K562 (cell line): Measurements from ENCODE around the gene CNIH3. TPM values are rescaled to one million over a fixed set of nuclear protein-coding genes. Genes with fewer than 3 reads are reported as not detected.
A peak's percentile ranks its signal among the peaks of the same experiment; 100 is the strongest.

ENCODE experiments used
- ATAC-seq: fragments of 200-7000 bp; cut with Tn5 transposase; 3 replicates; pipeline ENCODE4 v1.9.1; 2020; ENCODE audit warnings: moderate library complexity
- BruUV-seq: library from RNA; stranded (reverse); fragments of 400-500 nt; replicated peaks from 2 replicates; lab custom pipeline; 2021; lab: Mats Ljungman, UMichigan
- CTCF ChIA-PET: fragments of 300-600 bp; formaldehyde crosslinking; extraction: SDS; loops from one replicate; lab custom pipeline; 2021; ENCODE audit warnings: low intra/inter-chr PET ratio; lab: Yijun Ruan, JAX
- POLR2A ChIA-PET: fragments of 300-600, 350-650 bp; sonication (Branson Sonifier 250); formaldehyde crosslinking; extraction: SDS; loops from one replicate; lab custom pipeline; 2021; ENCODE audit warnings: antibody characterized with exemption, inconsistent platforms; lab: Yijun Ruan, JAX
- DNase-seq, 4 experiments: peaks; one replicate each; pipeline versions ENCODE4 v3.0.0 to v3.0.0-alpha.2; 2011 to 2018; ENCODE audit warnings: low spot score in 3 of 4, mixed read lengths in 3 of 4; ENCODE audit errors: extremely low read depth in 1 of 4
- FAIRE-seq: peaks from 2 replicates; lab custom pipeline; 2011; peaks lifted over from hg19 to GRCh38; lab: Jason Lieb, UNC
- H2AFZ ChIP-seq: 2 replicates; pipeline ENCODE4 v1.6.0; 2011; ENCODE audit warnings: low read depth, low read length, control low read depth, inconsistent platforms
- H3K27ac ChIP-seq: fragments of 200-600 bp; 3 replicates; pipeline ENCODE4 v1.8.0; 2011; ENCODE audit warnings: low read depth, mild to moderate bottlenecking, control low read depth, inconsistent platforms, low read length, moderate library complexity, mixed read lengths; ENCODE audit errors: extremely low read depth
- H3K27me3 ChIP-seq, 2 experiments: fragments of 300-600 bp in 1 of 2; 2 replicates in 1 of 2; 3 replicates in 1 of 2; pipeline versions ENCODE4 v1.6.0 to v1.8.0; 2011; ENCODE audit warnings: inconsistent platforms in 2 of 2, low read length in 2 of 2, mild to moderate bottlenecking in 1 of 2, mixed read lengths in 1 of 2, moderate library complexity in 1 of 2; ENCODE audit not compliant: control insufficient read depth in 2 of 2, insufficient read depth in 2 of 2
- H3K36me3 ChIP-seq: fragments of 300-600 bp; 3 replicates; pipeline ENCODE4 v1.8.0; 2011; ENCODE audit warnings: mild to moderate bottlenecking, low read length, inconsistent platforms; ENCODE audit not compliant: control insufficient read depth, insufficient read depth
- H3K4me1 ChIP-seq, 2 experiments: fragments of 200-600 bp in 1 of 2; replicated peaks in 1 of 2; 2 replicates in 1 of 2; 3 replicates in 1 of 2; pipeline versions ENCODE4 v1.5.1 to v1.8.0; 2011; ENCODE audit warnings: inconsistent platforms in 2 of 2, low read length in 2 of 2, mild to moderate bottlenecking in 1 of 2, mixed read lengths in 1 of 2, moderate library complexity in 1 of 2; ENCODE audit not compliant: control insufficient read depth in 2 of 2, insufficient read depth in 2 of 2
- H3K4me2 ChIP-seq: 2 replicates; pipeline ENCODE4 v1.6.1; 2011; ENCODE audit warnings: low read length, control low read depth, inconsistent platforms, mixed read lengths; ENCODE audit not compliant: insufficient read depth
- H3K4me3 ChIP-seq: fragments of 200-600 bp; sonication (generic), shearing (Covaris generic); 2 replicates; pipeline ENCODE4 v1.5.1; 2016; ENCODE audit warnings: control low read depth, inconsistent platforms
- H3K79me2 ChIP-seq: fragments of 200-600 bp; 3 replicates; pipeline ENCODE4 v1.8.0; 2011; ENCODE audit warnings: low read length, inconsistent platforms; ENCODE audit not compliant: control insufficient read depth, insufficient read depth
- H3K9ac ChIP-seq, 2 experiments: 2 replicates each; pipeline versions ENCODE4 v1.6.0 to v1.6.1; 2011; ENCODE audit warnings: low read depth in 2 of 2, low read length in 2 of 2, control low read depth in 1 of 2, inconsistent platforms in 1 of 2, mild to moderate bottlenecking in 1 of 2, mixed read lengths in 1 of 2; ENCODE audit not compliant: insufficient read depth in 1 of 2
- H3K9me1 ChIP-seq: one replicate; pipeline ENCODE4 v1.6.0; 2011; ENCODE audit warnings: inconsistent platforms, mild to moderate bottlenecking, low read length, moderate library complexity; ENCODE audit not compliant: control insufficient read depth, insufficient read depth
- H3K9me3 ChIP-seq: replicated peaks from 2 replicates; pipeline ENCODE4 v1.5.1; 2011; ENCODE audit warnings: low read depth, low read length, inconsistent platforms; ENCODE audit not compliant: control insufficient read depth, insufficient read depth
- H4K20me1 ChIP-seq: replicated peaks from 2 replicates; pipeline ENCODE4 v1.6.1; 2011; ENCODE audit warnings: low read length, inconsistent platforms, mixed read lengths; ENCODE audit not compliant: control insufficient read depth, insufficient read depth
- BACH1 ChIP-seq: fragments of 200-800 bp; sonication (Bioruptor generic); IDR thresholded peaks from 2 replicates; pipeline ENCODE4 v1.6.1; 2016; ENCODE audit warnings: missing genetic modification characterization, missing compliant biosample characterization
- CBFA2T2 ChIP-seq: fragments of 450-650 bp; conservative IDR thresholded peaks from 2 replicates; pipeline ENCODE4 v1.6.1; 2017; ENCODE audit warnings: mild to moderate bottlenecking
- CXXC5 ChIP-seq: fragments of 250-450 bp; sonication (Bioruptor Pico); IDR thresholded peaks from 2 replicates; pipeline ENCODE4 v1.8.0; 2022; ENCODE audit warnings: inconsistent platforms, mild to moderate bottlenecking, moderate library complexity
- FOS ChIP-seq: IDR thresholded peaks from 3 replicates; pipeline ENCODE4 v1.6.1; 2011; ENCODE audit not compliant: insufficient read length; ENCODE audit errors: extremely low read depth
- MBD2 ChIP-seq: sonication (generic); IDR thresholded peaks from 2 replicates; pipeline ENCODE4 v1.6.1; 2016; ENCODE audit warnings: low read depth, borderline replicate concordance
- NR2C2 ChIP-seq, 2 experiments: fragments of 200-800 bp in 1 of 2; sonication (Bioruptor generic) in 1 of 2; sonication (generic) in 1 of 2; formaldehyde crosslinking in 1 of 2; IDR thresholded peaks; 2 replicates each; pipeline versions ENCODE4 v1.6.1 to v1.8.0; 2016 to 2022; ENCODE audit warnings: mild to moderate bottlenecking in 1 of 2, missing compliant biosample characterization in 1 of 2, missing genetic modification characterization in 1 of 2, missing genetic modification reagents in 1 of 2
- SRSF7 ChIP-seq: fragments of 200-400 bp; formaldehyde crosslinking; optimal IDR thresholded peaks from 2 replicates; pipeline ENCODE3; 2017; ENCODE audit warnings: mild to moderate bottlenecking, low read depth, low read length
- U2AF2 ChIP-seq: fragments of 200-400 bp; formaldehyde crosslinking; optimal IDR thresholded peaks from 2 replicates; pipeline ENCODE3; 2017; ENCODE audit warnings: low read depth, mild to moderate bottlenecking, low read length
- ZFX ChIP-seq: sonication (generic); formaldehyde crosslinking; IDR thresholded peaks from 2 replicates; pipeline ENCODE4 v1.8.0; 2022; ENCODE audit warnings: mild to moderate bottlenecking, missing genetic modification reagents, moderate library complexity
- WGBS: fragments of 100-300 bp; shearing (Covaris generic); methylation state at CpG from one replicate; pipeline ENCODE4 v1.1.6; 2016; ENCODE audit warnings: low coverage, mixed read lengths; ENCODE audit not compliant: insufficient coverage; ENCODE audit errors: missing lambda C conversion rate; 5-methylcytosine and 5-hydroxymethylcytosine counted together
- in situ Hi-C: fragments of 300-500 bp; cut with MboI; formaldehyde crosslinking; loops from 4 replicates; pipeline ENCODE4 v1.15.0; 2018; ENCODE audit warnings: inconsistent platforms, mixed read lengths
- intact Hi-C: fragments of 100-400 bp; cut with micrococcal nuclease; formaldehyde crosslinking; loops from 2 replicates; pipeline ENCODE4 v1.14.2; 2022
- polyA plus RNA-seq, 8 experiments: library from polyadenylated mRNA; depleted of rRNA in 4 of 8; stranded (reverse) in 5 of 8; unstranded in 3 of 8; fragments of >200 nt; fragmentation: Nextera tagmentation in 2 of 8; fragmentation: Illumina TruSeq in 1 of 8; extraction: Ambion mirVana in 2 of 8; extraction: Trizol in 1 of 8; gene quantifications; 2 replicates each; pipeline versions ENCODE4 v1.2.1 to v1.2.3, GENCODE V29; 2011 to 2014; ENCODE audit warnings: inconsistent platforms in 1 of 8, missing spikeins in 1 of 8
- total RNA-seq, 7 experiments: library from RNA; depleted of rRNA in 6 of 7; stranded (reverse); fragments of >200 nt in 6 of 7; fragmentation: Illumina TruSeq in 2 of 7; extraction: Trizol in 2 of 7; gene quantifications; 2 replicates each; pipeline versions ENCODE4 v1.2.1 to v1.2.3, GENCODE V29; 2011 to 2021; ENCODE audit warnings: low replicate concordance in 1 of 7
- TF ChIP-seq, protein P1 (sequence below): fragments of 450-650 bp; IDR thresholded peaks from 2 replicates; pipeline ENCODE4 v1.6.1; 2017; ENCODE audit warnings: antibody characterized with exemption, mild to moderate bottlenecking
- TF ChIP-seq, protein P2 (sequence below): fragments of 250-450 bp; sonication (Bioruptor Pico); IDR thresholded peaks from 2 replicates; pipeline ENCODE4 v1.8.0; 2022; ENCODE audit warnings: moderate library complexity, mild to moderate bottlenecking, inconsistent platforms
- TF ChIP-seq, protein P3 (sequence below): sonication (generic); formaldehyde crosslinking; IDR thresholded peaks from 2 replicates; pipeline ENCODE4 v1.8.0; 2023; ENCODE audit warnings: mild to moderate bottlenecking, missing genetic modification reagents

Gene CNIH3
- total and polyA plus RNA-seq, 9 of the 15 experiments (the other 6 are each of a cell fraction or from before 2014, with no cell fraction given): 0.14 to 1.8 (median 0.79) TPM

DNA sequence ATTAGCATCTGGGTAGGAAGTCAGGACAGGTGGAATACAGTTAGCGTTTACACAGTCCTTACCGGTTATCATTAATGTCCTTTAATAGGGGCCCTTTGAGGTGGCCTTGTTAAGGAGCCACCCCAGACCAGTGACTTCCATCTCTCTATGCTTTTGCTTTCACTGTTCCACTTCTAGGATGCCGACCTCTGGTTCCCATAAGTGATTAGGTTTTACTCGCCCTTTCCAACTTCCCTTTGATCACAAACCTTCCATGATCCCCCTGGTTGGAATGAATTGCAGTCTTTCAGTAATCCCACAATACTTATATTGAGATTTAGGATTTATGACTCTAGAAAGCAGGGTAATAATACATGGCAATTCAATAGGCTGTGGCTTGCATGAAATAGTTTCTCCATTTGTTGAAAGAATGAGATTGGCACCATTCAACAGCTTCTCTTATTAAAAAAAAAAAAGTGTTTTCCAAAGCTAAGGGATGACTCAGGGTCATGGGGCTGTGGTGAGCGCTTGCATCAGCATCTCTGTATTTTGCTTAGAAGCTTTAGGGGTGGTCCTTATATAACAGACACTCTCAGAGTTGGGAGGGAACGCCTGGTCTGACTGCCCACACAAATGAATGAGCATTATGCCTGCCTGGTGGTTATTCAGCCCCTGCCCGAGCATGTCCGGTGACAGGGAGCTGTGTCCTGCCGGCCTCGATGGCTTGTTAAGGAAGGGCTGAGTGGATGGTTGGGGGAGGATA, 110.5 kb downstream of the CNIH3 start:
- Histone ChIP-seq H2AFZ (no peak overlapping the region), H3K9me1 (no peaks in the 10 kb centered on the region), H3K27me3 (no peaks in the 10 kb centered on the region), H3K9ac (no peak overlapping the region), H3K4me1 (no peaks in the 10 kb centered on the region), H3K9me3 (no peaks in the 10 kb centered on the region), H3K27ac (no peak overlapping the region), H3K4me3 (no peak overlapping the region), H3K79me2 (no peaks in the 10 kb centered on the region), H3K4me2 (no peak overlapping the region), H3K36me3 (no peaks in the 10 kb centered on the region), H4K20me1 (no peaks in the 10 kb centered on the region)
- DNase-seq (peak in 1 of 4 experiments; percentile 10), ATAC-seq (peak; percentile 69), FAIRE-seq (no peak)
- in situ Hi-C loops (no loop called here), intact Hi-C loops (no loop called here)
- ChIA-PET CTCF (no interaction called here), POLR2A (interaction anchor here (0.5 kb wide), 1 partner anchor 16 kb away, joined by 3 read pairs; no protein-coding TSS in a partner anchor)
- BruUV-seq: no TSS peak
- 2% methylated on average over 10 of the region's 10 CpGs for WGBS
- no peak for TF ChIP-seq SRSF7
- TF ChIP-seq ZFX (CRISPR knock-in tag): no peak
- TF ChIP-seq NR2C2 (CRISPR knock-in tag; IDR thresholded peaks at IDR 0.05): no peak
- TF ChIP-seq NR2C2 (tag; IDR thresholded peaks at IDR 0.05): peak; percentile 49; the same call in 1 of the 2 replicates
- no peak for TF ChIP-seq CBFA2T2
- TF ChIP-seq, protein P1, sequence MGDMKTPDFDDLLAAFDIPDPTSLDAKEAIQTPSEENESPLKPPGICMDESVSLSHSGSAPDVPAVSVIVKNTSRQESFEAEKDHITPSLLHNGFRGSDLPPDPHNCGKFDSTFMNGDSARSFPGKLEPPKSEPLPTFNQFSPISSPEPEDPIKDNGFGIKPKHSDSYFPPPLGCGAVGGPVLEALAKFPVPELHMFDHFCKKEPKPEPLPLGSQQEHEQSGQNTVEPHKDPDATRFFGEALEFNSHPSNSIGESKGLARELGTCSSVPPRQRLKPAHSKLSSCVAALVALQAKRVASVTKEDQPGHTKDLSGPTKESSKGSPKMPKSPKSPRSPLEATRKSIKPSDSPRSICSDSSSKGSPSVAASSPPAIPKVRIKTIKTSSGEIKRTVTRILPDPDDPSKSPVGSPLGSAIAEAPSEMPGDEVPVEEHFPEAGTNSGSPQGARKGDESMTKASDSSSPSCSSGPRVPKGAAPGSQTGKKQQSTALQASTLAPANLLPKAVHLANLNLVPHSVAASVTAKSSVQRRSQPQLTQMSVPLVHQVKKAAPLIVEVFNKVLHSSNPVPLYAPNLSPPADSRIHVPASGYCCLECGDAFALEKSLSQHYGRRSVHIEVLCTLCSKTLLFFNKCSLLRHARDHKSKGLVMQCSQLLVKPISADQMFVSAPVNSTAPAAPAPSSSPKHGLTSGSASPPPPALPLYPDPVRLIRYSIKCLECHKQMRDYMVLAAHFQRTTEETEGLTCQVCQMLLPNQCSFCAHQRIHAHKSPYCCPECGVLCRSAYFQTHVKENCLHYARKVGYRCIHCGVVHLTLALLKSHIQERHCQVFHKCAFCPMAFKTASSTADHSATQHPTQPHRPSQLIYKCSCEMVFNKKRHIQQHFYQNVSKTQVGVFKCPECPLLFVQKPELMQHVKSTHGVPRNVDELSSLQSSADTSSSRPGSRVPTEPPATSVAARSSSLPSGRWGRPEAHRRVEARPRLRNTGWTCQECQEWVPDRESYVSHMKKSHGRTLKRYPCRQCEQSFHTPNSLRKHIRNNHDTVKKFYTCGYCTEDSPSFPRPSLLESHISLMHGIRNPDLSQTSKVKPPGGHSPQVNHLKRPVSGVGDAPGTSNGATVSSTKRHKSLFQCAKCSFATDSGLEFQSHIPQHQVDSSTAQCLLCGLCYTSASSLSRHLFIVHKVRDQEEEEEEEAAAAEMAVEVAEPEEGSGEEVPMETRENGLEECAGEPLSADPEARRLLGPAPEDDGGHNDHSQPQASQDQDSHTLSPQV: no peak
- TF ChIP-seq MBD2: no peak
- TF ChIP-seq, protein P2, sequence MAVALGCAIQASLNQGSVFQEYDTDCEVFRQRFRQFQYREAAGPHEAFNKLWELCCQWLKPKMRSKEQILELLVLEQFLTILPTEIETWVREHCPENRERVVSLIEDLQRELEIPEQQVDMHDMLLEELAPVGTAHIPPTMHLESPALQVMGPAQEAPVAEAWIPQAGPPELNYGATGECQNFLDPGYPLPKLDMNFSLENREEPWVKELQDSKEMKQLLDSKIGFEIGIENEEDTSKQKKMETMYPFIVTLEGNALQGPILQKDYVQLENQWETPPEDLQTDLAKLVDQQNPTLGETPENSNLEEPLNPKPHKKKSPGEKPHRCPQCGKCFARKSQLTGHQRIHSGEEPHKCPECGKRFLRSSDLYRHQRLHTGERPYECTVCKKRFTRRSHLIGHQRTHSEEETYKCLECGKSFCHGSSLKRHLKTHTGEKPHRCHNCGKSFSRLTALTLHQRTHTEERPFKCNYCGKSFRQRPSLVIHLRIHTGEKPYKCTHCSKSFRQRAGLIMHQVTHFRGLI (CRISPR knock-in tag): no peak
- TF ChIP-seq, protein P3, sequence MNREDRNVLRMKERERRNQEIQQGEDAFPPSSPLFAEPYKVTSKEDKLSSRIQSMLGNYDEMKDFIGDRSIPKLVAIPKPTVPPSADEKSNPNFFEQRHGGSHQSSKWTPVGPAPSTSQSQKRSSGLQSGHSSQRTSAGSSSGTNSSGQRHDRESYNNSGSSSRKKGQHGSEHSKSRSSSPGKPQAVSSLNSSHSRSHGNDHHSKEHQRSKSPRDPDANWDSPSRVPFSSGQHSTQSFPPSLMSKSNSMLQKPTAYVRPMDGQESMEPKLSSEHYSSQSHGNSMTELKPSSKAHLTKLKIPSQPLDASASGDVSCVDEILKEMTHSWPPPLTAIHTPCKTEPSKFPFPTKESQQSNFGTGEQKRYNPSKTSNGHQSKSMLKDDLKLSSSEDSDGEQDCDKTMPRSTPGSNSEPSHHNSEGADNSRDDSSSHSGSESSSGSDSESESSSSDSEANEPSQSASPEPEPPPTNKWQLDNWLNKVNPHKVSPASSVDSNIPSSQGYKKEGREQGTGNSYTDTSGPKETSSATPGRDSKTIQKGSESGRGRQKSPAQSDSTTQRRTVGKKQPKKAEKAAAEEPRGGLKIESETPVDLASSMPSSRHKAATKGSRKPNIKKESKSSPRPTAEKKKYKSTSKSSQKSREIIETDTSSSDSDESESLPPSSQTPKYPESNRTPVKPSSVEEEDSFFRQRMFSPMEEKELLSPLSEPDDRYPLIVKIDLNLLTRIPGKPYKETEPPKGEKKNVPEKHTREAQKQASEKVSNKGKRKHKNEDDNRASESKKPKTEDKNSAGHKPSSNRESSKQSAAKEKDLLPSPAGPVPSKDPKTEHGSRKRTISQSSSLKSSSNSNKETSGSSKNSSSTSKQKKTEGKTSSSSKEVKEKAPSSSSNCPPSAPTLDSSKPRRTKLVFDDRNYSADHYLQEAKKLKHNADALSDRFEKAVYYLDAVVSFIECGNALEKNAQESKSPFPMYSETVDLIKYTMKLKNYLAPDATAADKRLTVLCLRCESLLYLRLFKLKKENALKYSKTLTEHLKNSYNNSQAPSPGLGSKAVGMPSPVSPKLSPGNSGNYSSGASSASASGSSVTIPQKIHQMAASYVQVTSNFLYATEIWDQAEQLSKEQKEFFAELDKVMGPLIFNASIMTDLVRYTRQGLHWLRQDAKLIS (CRISPR knock-in tag): no peak
- TF ChIP-seq FOS: peak; percentile 3
- TF ChIP-seq U2AF2: no peak
- TF ChIP-seq CXXC5 (CRISPR knock-in tag): no peak
- peak; percentile 56; the same call in 1 of the 2 replicates for TF ChIP-seq BACH1 (tag)
